ENCODE measurements around the gene HHAT.
"Not testable (repeated sequence)": the region's sequence is repeated elsewhere in the genome, so short reads cannot be mapped to it uniquely, and the experiment has no call there.

Gene HHAT

DNA sequence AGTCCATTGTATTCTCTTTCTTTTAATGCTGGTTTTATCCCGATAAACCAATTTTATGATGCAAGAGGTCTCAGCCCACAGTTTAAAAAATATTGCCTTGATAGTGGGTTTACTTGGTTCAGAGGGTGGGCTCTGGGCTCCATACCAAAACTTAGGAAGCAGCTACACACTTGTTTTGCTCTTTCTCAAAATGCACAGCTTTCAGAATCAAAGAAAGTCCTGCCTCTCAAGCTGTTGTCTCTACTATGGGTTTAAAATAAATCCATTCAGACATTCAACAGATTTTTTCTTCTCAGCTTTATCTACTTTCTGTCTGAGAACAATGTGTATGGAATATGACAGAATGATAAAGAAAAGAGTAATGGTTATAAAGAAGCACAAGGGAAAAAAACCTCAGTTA, 14.8 kb upstream of the HHAT start:
- DNase-seq (ENCODE audit: low spot score): no peak

GRCh38 chr1:210315529-210315928, 13.2 kb upstream of the HHAT start:
- no peak for DNase-seq (ENCODE audit: low spot score)

DNA sequence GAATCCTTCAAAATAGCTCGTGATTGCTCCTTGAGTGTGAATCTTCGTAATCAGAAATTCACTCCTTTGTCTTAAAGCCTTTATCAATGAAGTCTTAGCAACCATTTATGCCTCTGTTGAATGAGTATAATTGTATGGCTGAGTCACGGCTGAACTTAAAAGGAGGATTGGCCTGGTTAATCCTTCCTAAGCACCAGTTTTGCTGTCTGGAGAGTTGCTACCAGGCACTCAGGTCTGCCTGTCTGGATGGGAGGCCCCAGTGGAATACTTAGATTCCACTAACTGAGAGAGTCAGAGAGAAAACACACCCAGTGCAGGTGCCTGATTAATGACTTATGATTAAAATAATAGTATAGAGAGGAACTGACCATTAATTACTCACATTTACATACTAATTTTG, 7.6 kb upstream of the HHAT start:
- DNase-seq (ENCODE audit: low spot score): no peak

GRCh38 chr1:210321552-210321951, 7.2 kb upstream of the HHAT start:
- no peak for DNase-seq (ENCODE audit: low spot score)

DNA sequence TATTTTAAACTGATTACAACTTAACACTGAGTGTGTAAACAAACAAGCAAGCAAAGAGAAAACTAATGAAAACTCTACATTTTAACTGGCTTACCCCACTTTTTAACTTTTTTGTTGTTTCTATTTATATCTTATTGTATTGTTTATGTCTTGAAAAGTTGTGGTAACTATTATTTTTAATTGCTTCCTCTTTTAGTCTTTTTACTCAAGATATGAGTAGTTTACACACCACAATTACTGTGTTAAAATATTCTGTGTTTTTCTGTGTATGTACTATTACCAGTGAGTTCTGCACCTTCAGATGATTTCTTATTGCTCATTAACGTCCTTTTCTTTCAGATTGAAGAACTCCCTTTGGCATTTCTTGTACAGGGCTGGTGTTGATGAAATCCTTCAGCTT, 4.7 kb upstream of the HHAT start:
- DNase-seq (ENCODE audit: low spot score): no peak

- no peak for DNase-seq (ENCODE audit: low spot score)
These were observed 3.6 kb upstream of the HHAT start for GRCh38 chr1:210325026-210325670.

GRCh38 chr1:210328032-210328745, 513 bp upstream of the HHAT start:
- no peak for DNase-seq (ENCODE audit: low spot score)

GRCh38 chr1:210330279-210330866, 1.7 kb downstream of the HHAT start:
- no peak for DNase-seq (ENCODE audit: low spot score)

- no peak for DNase-seq (ENCODE audit: low spot score)
These were observed 3.5 kb downstream of the HHAT start for GRCh38 chr1:210332233-210332632.

DNA sequence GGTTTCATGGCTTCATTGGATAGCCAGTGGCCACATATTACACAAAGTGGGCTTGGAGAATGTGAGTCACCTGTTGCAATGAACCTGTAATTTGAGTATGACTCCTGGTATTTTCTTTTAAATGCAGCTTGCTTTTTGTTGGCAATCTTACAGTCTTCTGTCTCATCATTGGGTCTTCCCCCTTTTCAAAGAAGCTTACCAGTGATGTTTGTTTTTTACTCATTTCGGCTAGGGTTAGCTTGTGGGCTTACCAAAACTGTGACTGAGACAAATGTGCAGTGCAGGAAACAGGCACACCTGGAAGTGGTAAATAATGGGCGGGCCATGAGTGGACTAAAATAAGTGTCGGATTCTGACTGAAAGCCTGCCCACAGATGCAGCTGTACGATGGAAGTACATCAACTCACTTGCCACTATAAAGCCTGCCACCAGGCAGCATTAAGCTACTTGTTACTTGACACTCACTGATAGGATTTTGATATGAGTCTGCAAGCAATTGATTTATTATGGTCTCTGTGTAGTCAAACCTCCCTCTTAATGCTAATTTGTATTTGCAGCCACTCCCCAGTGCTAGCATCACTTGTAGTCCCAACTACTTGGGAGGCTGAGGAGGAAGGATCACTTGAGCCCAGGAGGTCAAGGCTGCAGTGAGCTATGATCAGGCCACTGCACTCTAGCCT, 4.2 kb downstream of the HHAT start:
- no peak for DNase-seq (ENCODE audit: low spot score)

DNA sequence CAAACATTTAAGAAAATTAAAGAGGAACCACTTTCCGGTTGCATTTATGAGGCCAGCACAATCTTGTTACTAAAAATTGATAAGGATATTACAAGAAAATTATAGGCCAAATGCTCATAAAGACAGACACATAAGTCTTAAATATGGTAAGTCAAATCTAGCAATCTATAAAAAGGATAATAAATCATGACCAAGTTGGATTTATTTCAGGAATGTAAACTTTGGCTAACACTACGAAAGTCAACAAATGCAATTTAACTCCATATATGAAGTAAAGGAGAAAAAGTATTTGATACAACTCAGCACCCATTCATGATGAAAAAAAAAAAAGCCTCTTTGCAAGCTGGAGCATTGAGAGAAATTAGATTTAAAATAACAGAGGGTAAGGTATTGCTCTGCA, 6.3 kb downstream of the HHAT start:
- DNase-seq (ENCODE audit: low spot score): no peak

GRCh38 chr1:210336362-210336761, 7.7 kb downstream of the HHAT start:
- DNase-seq (ENCODE audit: low spot score): no peak

- DNase-seq (ENCODE audit: low spot score): no peak
These were observed 10.8 kb downstream of the HHAT start for GRCh38 chr1:210339500-210339899.

GRCh38 chr1:210340311-210340710, 11.6 kb downstream of the HHAT start:
- no peak for DNase-seq (ENCODE audit: low spot score)

GRCh38 chr1:210340841-210341240, 12.1 kb downstream of the HHAT start:
- no peak for DNase-seq (ENCODE audit: low spot score)

DNA sequence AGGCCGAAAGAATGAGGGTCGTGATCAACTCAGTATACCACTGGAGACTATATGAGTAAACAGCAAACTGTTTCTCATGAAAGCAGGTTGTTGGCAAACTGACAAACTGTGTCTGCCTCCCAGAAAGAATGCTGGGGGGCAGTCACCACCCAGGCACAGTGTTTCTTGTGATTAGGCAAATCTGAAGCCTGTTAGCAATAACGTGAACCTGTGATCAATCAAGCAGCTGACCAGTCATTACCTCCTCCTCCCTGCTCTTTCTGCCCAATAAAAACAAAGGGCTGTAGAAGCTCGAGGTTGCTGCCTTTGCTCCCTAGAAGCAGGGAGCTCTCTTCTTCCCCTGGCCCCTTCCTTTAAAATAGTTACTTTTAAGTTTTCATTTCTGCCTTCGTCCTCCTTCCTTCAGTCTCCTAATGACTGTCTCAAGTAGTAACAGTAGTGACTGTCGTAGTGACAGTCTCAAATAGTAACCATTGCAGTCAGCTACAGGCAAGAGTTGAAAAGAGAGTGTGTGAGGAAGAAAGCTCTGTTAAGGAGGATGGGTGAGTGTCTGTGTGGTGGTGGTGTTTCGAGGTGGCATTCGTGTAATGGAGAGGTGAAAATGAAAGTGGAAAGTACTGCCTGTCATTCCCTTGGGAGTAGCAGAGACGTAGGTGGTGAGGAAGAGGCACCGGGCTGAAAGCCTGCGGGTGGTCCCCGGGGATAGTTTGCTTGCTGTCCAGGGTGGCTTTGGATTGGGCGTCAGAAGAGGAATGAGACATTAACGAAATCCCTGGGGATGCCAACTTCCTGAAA, 14.5 kb downstream of the HHAT start:
- no peak for DNase-seq (ENCODE audit: low spot score)

DNA sequence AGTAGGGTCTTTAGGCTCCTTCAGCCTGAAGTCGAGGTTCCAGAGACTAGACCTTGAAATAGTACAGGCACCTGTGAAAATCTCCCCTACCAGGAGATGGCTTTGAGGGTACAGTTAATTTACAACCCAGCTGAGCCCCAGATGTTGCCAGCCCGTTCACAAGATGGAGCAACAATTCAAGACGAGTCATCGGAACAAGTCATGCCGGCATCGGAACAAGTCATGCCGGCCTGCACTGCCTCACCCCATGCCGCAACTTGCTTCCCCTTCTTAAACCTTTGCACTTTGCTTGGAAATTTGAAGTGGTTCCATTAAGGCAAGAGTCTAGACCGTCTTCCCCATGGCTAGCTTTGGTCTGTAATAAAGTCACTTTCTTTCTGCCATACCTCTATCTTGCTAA, 16.0 kb downstream of the HHAT start:
- DNase-seq (ENCODE audit: low spot score): no peak

DNA sequence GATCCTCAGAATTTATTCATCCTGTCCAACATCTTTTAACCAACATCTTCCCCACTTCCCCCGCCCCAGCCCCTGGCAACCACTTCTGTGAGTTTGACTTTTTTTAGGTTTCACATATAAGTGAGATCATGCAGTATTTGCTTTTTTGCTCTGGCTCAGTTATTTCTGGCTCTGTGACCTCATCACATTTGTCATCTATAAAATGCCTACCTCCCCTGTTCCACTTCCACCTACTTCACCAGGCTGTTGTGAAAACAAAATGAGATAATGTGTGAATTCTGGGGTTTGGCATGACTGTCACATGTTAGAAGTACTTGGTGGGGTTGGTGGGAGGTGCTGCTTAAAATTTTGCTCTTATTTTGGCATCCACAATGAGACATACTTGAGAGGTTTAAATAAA, 18.4 kb downstream of the HHAT start:
- no peak for DNase-seq (ENCODE audit: low spot score)

DNA sequence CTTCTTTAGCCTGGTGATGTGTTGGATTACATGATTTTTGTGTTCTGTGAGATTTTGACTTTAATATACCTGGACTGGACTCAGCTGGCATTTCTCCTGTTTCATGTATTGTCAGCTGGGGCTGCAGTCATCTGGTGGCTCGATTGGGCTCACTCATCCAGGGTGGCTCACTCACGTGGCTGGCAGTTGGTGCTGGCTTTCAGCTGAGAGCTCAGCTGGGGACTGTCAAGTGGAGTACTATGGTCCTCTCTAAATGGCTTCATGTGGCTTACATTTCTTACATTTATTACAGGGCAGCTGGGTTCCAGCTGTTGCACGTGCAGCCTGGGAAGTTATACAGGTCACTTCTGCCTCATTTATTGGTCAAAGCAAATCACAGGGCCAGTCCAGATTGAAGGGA, 22.8 kb downstream of the HHAT start:
- no peak for DNase-seq (ENCODE audit: low spot score)

DNA sequence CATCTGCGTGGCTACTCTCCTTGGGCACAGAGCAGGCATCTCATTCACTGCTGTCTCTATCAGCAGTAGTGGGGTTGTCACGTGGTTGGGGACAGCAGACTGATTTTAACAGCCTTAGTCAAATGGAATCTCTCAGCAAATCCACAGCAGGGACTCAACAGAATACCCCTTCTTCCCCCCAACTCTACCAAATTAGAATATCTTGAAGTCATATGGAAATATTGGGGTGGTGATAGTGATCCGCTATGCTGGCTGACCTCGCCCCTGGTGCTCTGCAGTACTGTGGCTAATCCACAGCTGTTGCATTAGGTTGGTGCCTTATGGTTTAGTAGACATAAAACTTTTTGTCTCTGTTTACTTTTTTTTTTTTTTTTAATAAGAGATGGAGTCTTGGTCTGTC, 23.9 kb downstream of the HHAT start:
- no peak for DNase-seq (ENCODE audit: low spot score)

- DNase-seq (ENCODE audit: low spot score): not testable (repeated sequence)
These were observed 25.6 kb downstream of the HHAT start for GRCh38 chr1:210354305-210354704.

DNA sequence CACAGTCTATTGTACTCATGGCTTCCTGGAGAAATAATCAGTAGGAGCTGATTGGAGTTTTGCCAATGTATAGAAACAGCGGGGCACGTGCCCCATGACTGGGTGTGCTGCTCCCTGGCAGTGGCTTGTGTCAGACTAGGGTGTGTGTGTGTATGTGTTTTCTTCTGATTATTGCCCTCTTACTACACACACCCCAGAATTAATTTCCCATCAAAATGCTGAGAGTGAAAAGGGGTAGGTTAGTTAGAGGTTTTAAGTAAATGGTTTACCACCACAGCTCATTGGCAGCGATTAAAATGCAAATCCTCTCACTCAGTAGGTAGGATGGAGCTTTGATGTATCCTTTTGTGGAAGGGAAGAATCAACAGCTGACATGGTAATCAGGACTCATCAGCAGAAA, 29.9 kb downstream of the HHAT start:
- no peak for DNase-seq (ENCODE audit: low spot score)
